Psoas muscle (tissue), 8 donors: ENCODE measurements around the gene HABP2. TPM values are rescaled to one million over a fixed set of nuclear protein-coding genes. Genes with fewer than 3 reads are reported as not detected.

Experiments
- ATAC-seq, 4 donors: fragments of 200-7000 bp; cut with Tn5 transposase; one replicate each; pipeline ENCODE4 v1.9.1; 2020; ENCODE audit warnings: moderate library complexity in 3 of 4, mild to moderate bottlenecking in 2 of 4
- DNase-seq, 2 donors: peaks; one replicate each; pipeline ENCODE4 v3.0.0-alpha.2; 2020
- H3K27ac ChIP-seq: fragments of 200-600 bp; one replicate; pipeline ENCODE4 v1.8.0; 2022
- H3K27me3 ChIP-seq, 3 donors: fragments of 200-600 bp in 1 of 3; one replicate each; pipeline versions ENCODE4 v1.6.1 to v1.8.0; 2013 to 2022; ENCODE audit warnings: low read length in 2 of 3, mild to moderate bottlenecking in 2 of 3, moderate library complexity in 1 of 3; ENCODE audit not compliant: insufficient read depth in 3 of 3
- H3K36me3 ChIP-seq, 2 donors: fragments of 200-600 bp in 1 of 2; one replicate each; pipeline versions ENCODE4 v1.6.1 to v1.8.0; 2013 to 2022; ENCODE audit warnings: low read depth in 1 of 2, mild to moderate bottlenecking in 1 of 2, moderate library complexity in 1 of 2; ENCODE audit not compliant: insufficient read depth in 1 of 2
- H3K4me1 ChIP-seq: fragments of 200-600 bp; one replicate; pipeline ENCODE4 v1.8.0; 2022
- H3K4me3 ChIP-seq: fragments of 200-600 bp; one replicate; pipeline ENCODE4 v1.8.0; 2022; ENCODE audit warnings: mild to moderate bottlenecking
- H3K9me3 ChIP-seq: fragments of 200-600 bp; one replicate; pipeline ENCODE4 v1.8.0; 2022
- WGBS, 3 donors: extraction: QIAGEN DNeasy Blood & Tissue Kit; methylation state at CpG; one replicate each; pipeline versions ENCODE4 v1.1.6 to v1.1.7; 2013; 5-methylcytosine and 5-hydroxymethylcytosine counted together
- intact Hi-C, 2 donors: fragments of 100-400 bp; cut with DNase I; formaldehyde crosslinking; loops; one replicate each; pipeline versions ENCODE4 v1.11.0 to v1.14.2; 2022
- polyA plus RNA-seq, 3 donors: library from polyadenylated mRNA; stranded (reverse); fragments of 200-250 nt; gene quantifications; one replicate each; pipeline ENCODE4 v1.2.3, GENCODE V29; 2013
- total RNA-seq, 4 donors: library from RNA; stranded (reverse); fragmentation: NEBNext Ultra II Directional in 2 of 4; extraction: Animal tissue kit (Norgen Biotek cat#: 25700) in 2 of 4; gene quantifications; one replicate each; pipeline versions ENCODE4 v1.2.1 to v1.2.4, GENCODE V29; 2021 to 2023
- TF ChIP-seq, protein P1 (sequence below): fragments of 200-600 bp; IDR thresholded peaks from one replicate; pipeline ENCODE4 v1.8.0; 2022; ENCODE audit warnings: antibody characterized with exemption
- donor health status: healthy with polysubstance abuse.
- donor health status: DM: no; HTN: no; CAD: no; lungs with moderate emphysema.
- donor health status: Bipolar disorder and iron deficiency.
- donor health status: healthy.
- donor health status: DM: yes; HTN: yes; CAD: no.
- donor health status: DM: no; HTN: no; CAD: no.
- donor health status: DM: no; HTN: no; CAD: no.
- donor health status: DM: yes; HTN: yes; CAD: no.

HABP2 gene
- total and polyA plus RNA-seq, 7 donors = 0.01 to 0.16 (median 0.13) TPM; not detected in 2

DNA sequence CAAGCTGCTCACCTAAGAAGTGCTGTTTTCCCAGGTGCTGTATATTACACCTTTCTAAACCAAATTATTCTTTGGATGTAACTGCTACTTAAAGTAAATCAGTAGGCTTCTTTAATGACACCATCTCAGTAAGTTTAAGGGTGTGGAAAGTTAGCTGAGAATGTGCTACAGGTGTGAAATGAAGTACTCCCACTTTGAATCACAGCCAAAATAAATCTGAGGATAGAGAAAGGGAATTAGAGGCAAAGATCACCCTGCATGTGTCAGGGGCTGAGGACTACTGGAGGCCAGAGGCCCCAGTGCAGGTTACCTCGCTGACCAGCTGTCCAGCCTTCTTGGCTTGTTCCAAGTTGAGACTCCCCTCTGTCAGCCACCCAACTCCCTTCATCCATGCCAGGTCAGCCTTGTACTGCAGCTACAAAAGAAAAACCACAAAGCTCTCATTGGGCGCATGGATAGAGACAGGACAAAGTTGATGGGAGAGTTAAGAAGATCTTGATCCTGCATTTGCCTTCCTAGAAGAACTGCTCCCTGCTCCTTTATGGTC, 75.8 kb downstream of the HABP2 start:
- peak; percentile 39 to 62 for DNase-seq

DNA sequence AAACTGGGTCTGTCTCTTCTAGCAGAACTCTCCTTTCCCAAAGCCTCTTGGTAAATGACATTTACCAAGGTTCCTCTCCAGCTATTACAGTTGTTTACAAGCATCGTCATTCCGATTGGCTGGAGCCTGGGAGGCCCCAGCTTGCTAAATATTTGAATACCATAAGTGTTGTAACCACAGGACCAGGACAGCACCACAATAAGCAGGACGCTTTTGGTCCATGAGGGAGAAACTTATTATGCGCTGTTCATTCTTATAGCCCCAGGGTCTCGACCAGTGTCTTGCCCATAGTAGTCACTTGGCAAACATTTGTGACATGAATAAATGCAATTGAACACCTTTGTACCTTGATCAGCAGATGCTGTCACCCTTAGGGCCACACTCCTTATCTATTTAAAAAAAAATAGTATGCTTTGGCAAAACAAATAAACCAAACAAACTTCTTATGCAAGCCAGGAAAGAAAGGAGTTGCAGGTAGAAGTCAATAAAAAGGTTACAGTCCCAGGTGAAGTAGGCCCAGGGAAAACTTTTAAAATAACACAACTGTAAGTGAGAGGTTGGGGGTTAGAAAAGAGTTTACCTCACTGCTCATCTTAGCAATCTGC, 78.2 kb downstream of the HABP2 start:
- TF ChIP-seq, protein P1, sequence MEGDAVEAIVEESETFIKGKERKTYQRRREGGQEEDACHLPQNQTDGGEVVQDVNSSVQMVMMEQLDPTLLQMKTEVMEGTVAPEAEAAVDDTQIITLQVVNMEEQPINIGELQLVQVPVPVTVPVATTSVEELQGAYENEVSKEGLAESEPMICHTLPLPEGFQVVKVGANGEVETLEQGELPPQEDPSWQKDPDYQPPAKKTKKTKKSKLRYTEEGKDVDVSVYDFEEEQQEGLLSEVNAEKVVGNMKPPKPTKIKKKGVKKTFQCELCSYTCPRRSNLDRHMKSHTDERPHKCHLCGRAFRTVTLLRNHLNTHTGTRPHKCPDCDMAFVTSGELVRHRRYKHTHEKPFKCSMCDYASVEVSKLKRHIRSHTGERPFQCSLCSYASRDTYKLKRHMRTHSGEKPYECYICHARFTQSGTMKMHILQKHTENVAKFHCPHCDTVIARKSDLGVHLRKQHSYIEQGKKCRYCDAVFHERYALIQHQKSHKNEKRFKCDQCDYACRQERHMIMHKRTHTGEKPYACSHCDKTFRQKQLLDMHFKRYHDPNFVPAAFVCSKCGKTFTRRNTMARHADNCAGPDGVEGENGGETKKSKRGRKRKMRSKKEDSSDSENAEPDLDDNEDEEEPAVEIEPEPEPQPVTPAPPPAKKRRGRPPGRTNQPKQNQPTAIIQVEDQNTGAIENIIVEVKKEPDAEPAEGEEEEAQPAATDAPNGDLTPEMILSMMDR = no peak
- intact Hi-C loops = no loop called here
- no peak overlapping the region for H3K4me3 ChIP-seq
- H3K4me1 ChIP-seq = peaks cover 63% of the 10 kb centered on the region
- peak overlapping the region; percentile 81 for H3K27ac ChIP-seq
- WGBS, 3 donors = 75 to 88% (median 84%) methylated on average over 5 of the region's 5 CpGs
- H3K9me3 ChIP-seq = no peaks in the 10 kb centered on the region
- DNase-seq (no peak), ATAC-seq (no peak)
- H3K27me3 ChIP-seq = no peaks in the 10 kb centered on the region
- peaks cover 3 to 91% of the 10 kb centered on the region in 2 donors for H3K36me3 ChIP-seq

More for the DNA sequence above, 75.8 kb downstream of the HABP2 start:
- ATAC-seq = peak; percentile 32 to 61 (median 50)
- Histone ChIP-seq H3K4me1 (peaks cover 73% of the 10 kb centered on the region), H3K27ac (peak overlapping the region; percentile 81), H3K4me3 (no peak overlapping the region), H3K9me3 (no peaks in the 10 kb centered on the region), H3K27me3 (no peaks in the 10 kb centered on the region), H3K36me3 (peaks cover 3 to 91% of the 10 kb centered on the region in 2 donors)
- TF ChIP-seq, protein P1 = no peak
- 38 to 54% (median 42%) methylated on average over 2 of the region's 2 CpGs for WGBS, 3 donors
- intact Hi-C loops = no loop called here

DNA sequence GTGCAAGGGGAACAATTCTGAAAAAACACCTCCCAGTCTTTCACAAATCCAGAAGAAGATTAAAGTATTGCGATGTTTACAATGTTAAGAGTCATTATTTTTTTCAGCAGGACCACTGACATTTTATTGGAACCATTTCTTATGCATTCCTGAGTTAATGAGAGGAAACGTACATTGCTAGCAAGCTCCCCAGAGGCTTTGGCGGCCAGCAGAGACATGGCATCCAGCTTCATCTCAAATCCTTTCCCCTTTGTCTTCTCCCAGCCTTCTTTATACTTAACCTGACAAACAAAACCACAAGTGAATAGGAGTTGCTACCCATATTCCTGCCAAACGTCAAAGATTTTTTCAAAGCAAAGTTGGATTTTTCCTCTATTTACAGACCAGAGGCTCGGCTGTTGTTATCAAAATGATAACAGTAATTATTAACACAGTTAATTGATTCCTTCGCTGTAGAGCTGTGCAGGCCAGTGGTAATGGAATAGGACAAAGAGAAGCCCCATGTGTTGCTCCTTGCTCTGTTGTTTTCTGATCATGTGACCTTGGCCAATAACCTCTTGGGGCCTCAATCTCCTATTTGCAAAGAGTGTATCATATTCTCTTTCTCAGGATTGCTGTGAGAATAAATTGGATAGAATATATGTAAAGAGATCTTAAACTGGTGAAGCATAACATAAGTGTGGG, 79.0 kb downstream of the HABP2 start:
- H3K36me3 ChIP-seq = peaks cover 3 to 91% of the 10 kb centered on the region in 2 donors
- ATAC-seq (no peak), DNase-seq (no peak)
- WGBS, 3 donors = 56 to 66% (median 66%) methylated on average over 6 of the region's 6 CpGs
- TF ChIP-seq, protein P1 = no peak
- H3K4me3 ChIP-seq = no peak overlapping the region
- no peaks in the 10 kb centered on the region for H3K9me3 ChIP-seq
- no peaks in the 10 kb centered on the region for H3K27me3 ChIP-seq
- intact Hi-C loops = no loop called here
- peak overlapping the region; percentile 81 for H3K27ac ChIP-seq
- H3K4me1 ChIP-seq = peaks cover 61% of the 10 kb centered on the region

Other genes starting within 250 kb of the HABP2 start
- gene NRAP, start 111.0 kb downstream of the HABP2 start, total RNA-seq = 1,000 to 10,000 TPM; 1,429 to 2,239 (median 2,182) TPM
- 100 to 1,000 TPM in 2 of 3 donors, 10 to 100 TPM in 1; 41.4 to 503 (median 320) TPM for gene NRAP, start 111.0 kb downstream of the HABP2 start, polyA plus RNA-seq
- gene CASP7, start 126.9 kb downstream of the HABP2 start, total RNA-seq = 10 to 100 TPM in 3 of 4 donors, 1 to 10 TPM in 1; 8.2 to 12.4 (median 12.0) TPM
- gene CASP7, start 126.9 kb downstream of the HABP2 start, polyA plus RNA-seq = 10 to 100 TPM in 1 of 3 donors, 1 to 10 TPM in 2; 4.5 to 24.7 (median 7.4) TPM
- not detected for gene PLEKHS1, start 198.6 kb downstream of the HABP2 start, total RNA-seq
- gene PLEKHS1, start 198.6 kb downstream of the HABP2 start, polyA plus RNA-seq = under 1 TPM in 2 of 3 donors, not detected in 1; 0.04 to 0.10 TPM